ENCODE measurements around the gene CRB3.

The CRB3 gene

GRCh38 chr19:6433663-6434062, 30.4 kb upstream of the CRB3 start, which contains the start of gene SLC25A41:
TSS of gene SLC25A41 (minus strand) at chr19:6433763. CDS start at chr19:6433693, 70 bp downstream.
- DNase-seq = no peak

- DNase-seq = no peak
Observed at GRCh38 chr19:6439743-6440142, 24.3 kb upstream of the CRB3 start.

- no peak for DNase-seq
Observed at GRCh38 chr19:6440905-6441304, 23.2 kb upstream of the CRB3 start.

- no peak for DNase-seq
Observed at GRCh38 chr19:6442087-6442688, 21.9 kb upstream of the CRB3 start.

- DNase-seq = no peak
Observed at GRCh38 chr19:6443986-6444385, 20.1 kb upstream of the CRB3 start.

- DNase-seq = no peak
Observed at GRCh38 chr19:6446452-6446851, 17.6 kb upstream of the CRB3 start.

GRCh38 chr19:6448045-6448444, 16.0 kb upstream of the CRB3 start:
- DNase-seq = no peak

GRCh38 chr19:6450166-6450565, 13.9 kb upstream of the CRB3 start:
- DNase-seq = no peak

- no peak for DNase-seq
Observed at GRCh38 chr19:6451583-6452222, 12.4 kb upstream of the CRB3 start.

GRCh38 chr19:6452223-6452614, 11.9 kb upstream of the CRB3 start:
- DNase-seq = no peak

- no peak for DNase-seq
Observed at GRCh38 chr19:6452899-6453298, 11.2 kb upstream of the CRB3 start.

- DNase-seq = no peak
Observed at GRCh38 chr19:6453951-6454565, 10.0 kb upstream of the CRB3 start.

- DNase-seq = no peak
Observed at GRCh38 chr19:6455924-6456323, 8.1 kb upstream of the CRB3 start.

GRCh38 chr19:6457958-6458694, 5.9 kb upstream of the CRB3 start:
- DNase-seq = no peak

- no peak for DNase-seq
Observed at GRCh38 chr19:6458695-6459261, 5.3 kb upstream of the CRB3 start.

- peak; percentile 83 to 84 for DNase-seq
Observed at GRCh38 chr19:6459262-6460098, 4.6 kb upstream of the CRB3 start, which contains the start of gene SLC25A23. TSS of gene SLC25A23 (minus strand) at chr19:6459792. CDS start at chr19:6459628, 164 bp downstream.

- DNase-seq = peak; percentile 99
Observed at GRCh38 chr19:6460099-6460884, 3.8 kb upstream of the CRB3 start.

- DNase-seq = no peak
Observed at GRCh38 chr19:6465006-6465405, 935 bp downstream of the CRB3 start.

GRCh38 chr19:6465663-6466062, 1.6 kb downstream of the CRB3 start:
- no peak for DNase-seq

- DNase-seq = no peak
Observed at GRCh38 chr19:6466526-6467248, 2.6 kb downstream of the CRB3 start.

- no peak for DNase-seq
Observed at GRCh38 chr19:6467384-6467783, 3.3 kb downstream of the CRB3 start.
